ENCODE data around the gene PAQR4.
"Not testable (repeated sequence)": the region's sequence is repeated elsewhere in the genome, so short reads cannot be mapped to it uniquely, and the experiment has no call there.

The PAQR4 gene

GRCh38 chr16:2968738-2969544 is at the start of gene PAQR4:
Gene PAQR4 (plus strand): TSS chr16:2969348. CDS start chr16:2969675, 327 bp downstream.
- peak in 3 of 4 experiments; percentile 30 to 65 (median 32) for DNase-seq

DNA sequence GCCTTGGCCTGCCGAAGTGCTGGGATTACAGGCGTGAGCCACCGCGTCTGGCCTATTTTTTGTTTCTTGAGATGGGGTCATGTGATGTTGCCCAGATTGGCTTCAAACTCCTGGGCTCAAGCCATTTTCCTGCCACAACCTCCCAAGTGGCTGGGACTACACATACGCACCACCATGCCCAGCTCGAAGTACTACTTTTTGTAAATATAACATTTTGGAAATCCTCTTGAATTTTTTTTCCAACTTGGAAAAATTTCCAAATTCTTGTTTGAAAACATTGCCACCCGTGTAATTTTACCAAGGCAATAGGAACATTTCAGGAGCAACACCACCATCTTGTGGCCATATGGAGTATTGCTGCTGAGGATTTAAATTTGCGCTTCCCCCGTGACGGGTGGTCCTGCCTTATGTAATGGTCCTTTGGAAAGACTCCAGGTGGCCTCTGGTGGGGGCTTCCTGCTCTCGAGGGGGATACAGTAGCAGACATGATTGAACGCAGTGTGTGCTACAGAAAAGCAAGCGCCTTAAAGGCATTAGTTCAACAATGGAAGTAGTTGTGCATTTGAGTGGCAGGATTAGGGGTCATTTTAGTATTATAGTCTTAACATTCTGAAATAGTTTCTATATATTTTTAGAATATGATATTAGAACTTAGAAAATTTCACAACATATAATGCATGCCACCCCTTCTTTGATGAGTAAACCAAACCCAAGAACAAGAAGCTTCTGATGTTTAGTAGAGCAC is 49.5 kb upstream of the PAQR4 start:
- peak in 2 of 4 experiments; percentile 39 to 42 for DNase-seq

DNA sequence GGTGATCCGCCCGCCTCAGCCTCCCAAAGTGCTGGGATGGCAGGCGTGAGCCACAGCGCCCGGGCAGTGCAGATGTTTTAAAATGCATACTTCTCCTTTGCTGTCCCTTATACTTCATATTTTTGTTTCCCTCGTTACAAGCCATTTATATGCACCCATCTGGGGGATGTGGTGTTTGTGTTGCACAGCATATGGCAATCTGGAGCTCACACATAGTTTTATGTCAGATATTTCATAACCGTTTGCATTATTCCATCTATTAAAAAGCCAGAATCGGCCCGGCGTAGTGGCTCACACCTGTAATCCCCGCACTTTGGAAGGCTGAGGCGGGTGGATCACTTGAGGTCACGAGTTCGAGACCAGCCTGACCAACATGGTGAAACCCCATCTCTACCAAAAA is 45.7 kb upstream of the PAQR4 start:
- no peak for DNase-seq

GRCh38 chr16:2924901-2925755 is 44.0 kb upstream of the PAQR4 start:
- no peak for DNase-seq

DNA sequence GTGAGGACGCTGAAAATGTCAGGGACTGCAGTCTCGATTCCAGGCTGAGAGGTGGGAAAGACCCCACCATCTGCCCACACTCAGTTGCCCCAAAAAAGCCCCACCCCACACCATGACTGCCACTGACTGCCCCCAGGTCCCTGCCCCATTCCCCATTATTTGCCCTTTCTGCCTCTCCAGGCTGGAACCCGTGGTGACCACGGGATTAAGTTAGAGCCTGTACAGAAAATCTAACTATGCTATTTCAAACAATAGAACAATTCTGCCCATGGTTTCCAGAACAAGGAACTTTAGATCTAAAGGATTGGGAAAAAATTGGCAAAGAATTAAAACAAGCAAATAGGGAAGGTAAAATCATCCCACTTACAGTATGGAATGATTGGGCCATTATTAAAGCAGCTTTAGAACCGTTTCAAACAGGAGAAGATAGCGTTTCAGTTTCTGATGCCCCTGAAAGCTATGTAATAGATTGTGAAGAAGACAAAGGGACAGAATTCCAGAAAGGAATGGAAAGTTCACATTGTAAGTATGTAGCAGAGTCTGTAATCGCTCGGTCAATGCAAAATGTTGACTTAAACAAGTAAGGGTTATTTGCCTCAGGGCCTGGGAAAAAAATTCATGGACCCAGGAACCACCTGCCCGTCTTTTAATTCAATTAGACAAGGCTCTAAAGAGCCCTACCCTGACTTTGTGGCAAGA is 43.0 kb upstream of the PAQR4 start:
- no peak for DNase-seq

GRCh38 chr16:2926650-2926999 is 42.5 kb upstream of the PAQR4 start:
- DNase-seq = no peak

- peak; percentile 57 to 79 (median 74) for DNase-seq
These were observed 42.0 kb upstream of the PAQR4 start for GRCh38 chr16:2927010-2927646.

DNA sequence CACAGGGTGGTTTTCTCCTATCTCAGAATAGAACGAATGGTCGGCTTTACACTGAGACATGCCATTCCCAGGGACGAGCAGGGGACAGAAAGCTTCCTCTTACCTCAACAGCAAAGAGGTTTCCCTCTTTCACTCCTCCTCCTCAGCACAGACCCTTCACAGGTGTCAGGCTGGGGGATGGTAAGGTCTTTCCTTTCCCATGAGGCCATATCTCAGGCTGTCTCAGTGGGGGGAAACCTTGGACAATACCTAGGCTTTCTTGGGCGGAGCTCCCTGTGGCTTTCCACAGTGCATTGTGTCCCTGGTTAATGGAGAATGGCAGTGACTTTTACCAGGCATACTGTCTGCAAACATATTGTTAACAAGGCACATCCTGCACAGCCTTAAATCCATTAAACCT is 41.0 kb upstream of the PAQR4 start:
- DNase-seq = not testable (repeated sequence)

GRCh38 chr16:2928796-2929195 is 40.4 kb upstream of the PAQR4 start:
- DNase-seq = no peak

DNA sequence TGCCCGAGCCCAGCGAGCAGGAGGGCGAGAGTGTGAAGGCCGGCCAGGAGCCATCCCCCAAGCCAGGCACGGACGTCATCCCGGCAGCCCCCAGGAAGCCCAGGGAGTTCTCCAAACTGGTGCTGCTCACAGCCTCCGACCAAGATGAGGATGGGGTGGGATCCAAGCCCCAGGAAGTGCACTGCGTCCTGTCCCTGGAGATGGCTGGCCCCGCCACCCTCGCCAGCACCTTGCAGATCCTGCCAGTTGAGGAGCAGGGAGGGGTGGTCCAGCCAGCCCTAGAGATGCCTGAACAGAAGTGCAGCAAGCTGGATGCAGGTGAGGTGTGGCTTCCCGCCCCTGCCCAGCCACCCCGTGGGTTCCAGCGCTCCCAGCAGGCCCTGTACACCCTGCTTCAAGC is 39.5 kb upstream of the PAQR4 start:
- DNase-seq = no peak

DNA sequence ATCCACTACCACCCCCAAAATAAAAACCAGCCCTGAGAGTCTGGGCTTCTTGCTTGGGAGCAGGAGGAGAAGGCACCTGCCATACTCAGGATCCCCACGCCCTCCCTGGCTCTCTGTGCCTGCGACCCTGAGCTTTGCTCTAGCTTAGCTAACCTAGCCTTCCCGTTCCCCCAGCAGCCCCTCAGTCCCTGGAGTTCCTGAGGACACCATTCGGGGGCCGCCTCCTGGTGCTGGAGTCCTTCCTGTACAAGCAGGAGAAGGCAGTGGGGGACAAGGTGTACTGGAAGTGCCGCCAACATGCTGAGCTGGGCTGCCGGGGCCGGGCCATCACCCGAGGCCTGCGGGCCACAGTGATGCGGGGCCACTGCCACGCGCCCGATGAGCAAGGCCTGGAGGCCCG is 38.9 kb upstream of the PAQR4 start:
- DNase-seq = no peak

DNA sequence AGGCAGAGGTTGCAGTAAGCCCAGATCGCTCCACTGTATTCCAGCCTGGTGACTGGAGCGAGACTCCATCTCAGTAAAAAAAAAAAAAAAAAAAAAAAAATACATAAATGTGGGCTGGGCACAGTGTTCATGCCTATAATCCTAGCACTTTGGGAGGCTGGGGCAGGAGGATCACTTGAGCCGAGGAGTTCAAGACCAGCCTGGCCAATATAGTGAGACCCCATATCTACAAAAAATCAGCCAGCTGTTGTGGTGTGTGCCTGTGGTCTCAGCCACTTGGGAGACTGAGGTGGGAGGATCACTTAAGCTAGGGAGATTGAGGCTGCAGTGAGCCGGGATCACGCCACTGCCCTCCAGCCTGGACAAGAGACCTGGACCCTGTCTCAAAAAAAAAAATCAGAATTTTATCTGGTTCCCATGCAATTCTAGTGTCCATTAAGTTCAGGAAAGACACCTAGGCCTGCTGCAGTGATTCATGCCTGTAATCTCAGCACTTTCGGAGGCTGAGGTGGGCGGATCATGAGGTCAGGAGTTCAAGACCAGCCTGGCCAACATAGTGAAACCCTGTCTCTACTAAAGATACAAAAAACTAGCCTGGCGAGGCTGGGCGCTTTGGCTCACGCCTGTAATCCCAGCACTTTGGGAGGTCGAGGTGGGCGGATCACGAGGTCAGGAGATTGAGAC is 37.8 kb upstream of the PAQR4 start:
- DNase-seq = not testable (repeated sequence)

DNA sequence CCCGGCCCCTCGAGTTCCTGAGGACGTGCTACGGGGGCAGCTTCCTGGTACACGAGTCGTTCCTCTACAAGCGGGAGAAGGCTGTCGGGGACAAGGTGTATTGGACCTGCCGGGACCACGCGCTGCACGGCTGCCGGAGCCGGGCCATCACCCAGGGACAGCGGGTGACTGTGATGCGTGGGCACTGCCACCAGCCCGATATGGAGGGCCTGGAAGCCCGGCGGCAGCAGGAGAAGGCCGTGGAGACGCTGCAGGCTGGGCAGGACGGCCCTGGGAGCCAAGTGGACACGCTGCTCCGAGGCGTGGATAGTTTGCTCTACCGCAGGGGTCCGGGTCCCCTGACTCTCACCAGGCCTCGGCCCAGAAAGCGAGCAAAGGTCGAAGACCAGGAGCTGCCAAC is 36.0 kb upstream of the PAQR4 start:
- DNase-seq = no peak

GRCh38 chr16:2933701-2934100 is 35.4 kb upstream of the PAQR4 start:
- no peak for DNase-seq

- no peak for DNase-seq
These were observed 34.7 kb upstream of the PAQR4 start for GRCh38 chr16:2934450-2934849.

- DNase-seq = no peak
These were observed 32.6 kb upstream of the PAQR4 start for GRCh38 chr16:2936436-2937011.

DNA sequence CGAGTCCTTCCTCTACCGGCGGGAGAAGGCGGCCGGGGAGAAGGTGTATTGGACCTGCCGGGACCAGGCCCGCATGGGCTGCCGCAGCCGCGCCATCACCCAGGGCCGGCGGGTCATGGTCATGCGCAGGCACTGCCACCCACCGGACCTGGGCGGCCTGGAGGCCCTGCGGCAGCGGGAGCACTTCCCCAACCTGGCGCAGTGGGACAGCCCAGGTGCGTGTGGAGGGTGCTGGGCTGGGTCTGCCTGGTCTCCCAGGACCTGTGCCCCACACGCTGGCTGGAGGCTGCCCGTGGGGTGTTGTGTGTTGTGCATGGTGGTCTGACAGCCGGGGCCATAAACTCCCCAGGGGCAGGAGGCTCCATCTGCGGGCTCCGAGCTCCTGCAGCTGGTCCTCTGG is 32.0 kb upstream of the PAQR4 start:
- no peak for DNase-seq

DNA sequence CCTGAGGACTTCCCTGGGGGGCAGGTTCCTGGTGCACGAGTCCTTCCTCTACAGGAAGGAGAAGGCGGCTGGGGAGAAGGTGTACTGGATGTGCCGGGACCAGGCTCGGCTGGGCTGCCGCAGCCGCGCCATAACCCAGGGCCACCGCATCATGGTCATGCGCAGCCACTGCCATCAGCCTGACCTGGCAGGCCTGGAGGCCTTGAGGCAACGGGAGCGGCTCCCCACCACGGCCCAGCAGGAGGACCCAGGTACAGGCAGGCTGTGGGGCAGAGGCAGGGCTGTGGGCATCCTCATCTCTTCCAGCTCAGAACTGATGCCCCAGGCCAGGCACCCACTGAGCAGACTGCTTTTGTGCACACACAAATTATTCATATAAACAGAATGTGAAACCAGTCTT is 30.9 kb upstream of the PAQR4 start:
- no peak for DNase-seq

DNA sequence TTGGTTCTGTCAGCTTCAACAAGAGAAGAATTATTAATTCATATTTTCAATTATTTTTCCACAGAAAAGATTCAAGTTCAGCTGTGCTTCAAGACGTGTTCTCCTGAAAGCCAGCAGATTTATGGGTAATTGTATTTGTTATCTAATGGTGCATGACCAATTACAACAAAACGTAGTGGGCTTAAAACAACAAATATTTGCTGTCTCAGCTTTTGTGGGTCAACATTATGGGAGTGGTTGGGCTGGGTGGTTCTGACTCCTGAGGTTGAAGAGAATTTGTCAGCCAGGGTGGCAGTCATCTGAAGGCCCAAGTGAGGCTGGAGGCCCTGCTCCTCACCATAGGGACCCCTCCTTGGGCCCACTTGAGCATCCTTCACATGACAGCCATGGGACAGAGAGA is 29.2 kb upstream of the PAQR4 start:
- DNase-seq = no peak

GRCh38 chr16:2942045-2942444 is 27.1 kb upstream of the PAQR4 start:
- DNase-seq = no peak

GRCh38 chr16:2943716-2944115 is 25.4 kb upstream of the PAQR4 start:
- not testable (repeated sequence) for DNase-seq

Data from activated naive CD4-positive, alpha-beta T cell (primary cell).